ENCODE data around the gene DENND1A.
"Not testable (repeated sequence)": the region's sequence is repeated elsewhere in the genome, so short reads cannot be mapped to it uniquely, and the experiment has no call there.

Gene DENND1A

DNA sequence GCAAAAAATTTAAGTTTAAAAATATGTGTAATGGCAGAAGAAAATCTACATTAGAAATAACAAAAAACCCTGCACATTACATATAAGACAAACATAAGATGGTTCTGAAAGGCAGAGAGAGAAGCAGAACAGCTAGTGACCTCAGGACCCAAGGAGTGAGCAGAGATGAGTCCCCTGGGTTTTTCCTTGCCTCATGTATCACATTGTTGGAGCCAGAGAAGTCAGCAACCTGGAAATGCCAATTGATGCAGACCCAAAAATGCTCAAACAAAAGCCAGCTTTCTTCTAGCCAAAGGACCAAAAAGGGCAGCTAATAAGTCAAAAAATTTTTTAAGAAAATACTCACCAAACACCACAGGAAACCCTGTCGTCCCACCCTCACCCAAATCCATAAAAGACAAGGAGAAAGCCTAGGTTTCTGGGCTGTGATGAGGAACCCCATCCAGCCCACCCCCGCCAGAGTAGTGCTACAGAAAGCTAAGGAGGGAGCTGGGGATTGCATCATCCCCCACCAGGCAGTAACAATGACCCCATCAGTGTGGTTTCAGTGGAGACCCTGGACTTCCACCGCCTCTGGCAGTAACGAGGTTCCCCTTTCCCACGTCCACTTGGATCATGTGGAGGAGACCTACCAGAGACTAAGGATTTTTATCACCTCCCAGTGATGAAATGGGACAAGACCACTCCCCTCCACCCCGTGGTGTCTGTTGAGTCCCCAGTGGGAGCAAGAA lies 17.6 kb downstream of the DENND1A start:
- Histone ChIP-seq H3K4me3 (ENCODE audit: low read depth, low read length) (no peak overlapping the region), H3K27ac (no peak overlapping the region), H3K9me3 (ENCODE audit: control insufficient read depth, low read length) (no peaks in the 10 kb centered on the region), H3K36me3 (ENCODE audit: control insufficient read depth, insufficient read depth, low read length) (no peaks in the 10 kb centered on the region), H3K79me2 (no peaks in the 10 kb centered on the region), H3K4me2 (ENCODE audit: low read length) (no peak overlapping the region), H3K9ac (no peak overlapping the region), H3K4me1 (no peaks in the 10 kb centered on the region), H3K27me3 (ENCODE audit: control insufficient read depth, insufficient read depth, low read length) (no peaks in the 10 kb centered on the region), H2AFZ (no peak overlapping the region)
- TF ChIP-seq, protein P1, sequence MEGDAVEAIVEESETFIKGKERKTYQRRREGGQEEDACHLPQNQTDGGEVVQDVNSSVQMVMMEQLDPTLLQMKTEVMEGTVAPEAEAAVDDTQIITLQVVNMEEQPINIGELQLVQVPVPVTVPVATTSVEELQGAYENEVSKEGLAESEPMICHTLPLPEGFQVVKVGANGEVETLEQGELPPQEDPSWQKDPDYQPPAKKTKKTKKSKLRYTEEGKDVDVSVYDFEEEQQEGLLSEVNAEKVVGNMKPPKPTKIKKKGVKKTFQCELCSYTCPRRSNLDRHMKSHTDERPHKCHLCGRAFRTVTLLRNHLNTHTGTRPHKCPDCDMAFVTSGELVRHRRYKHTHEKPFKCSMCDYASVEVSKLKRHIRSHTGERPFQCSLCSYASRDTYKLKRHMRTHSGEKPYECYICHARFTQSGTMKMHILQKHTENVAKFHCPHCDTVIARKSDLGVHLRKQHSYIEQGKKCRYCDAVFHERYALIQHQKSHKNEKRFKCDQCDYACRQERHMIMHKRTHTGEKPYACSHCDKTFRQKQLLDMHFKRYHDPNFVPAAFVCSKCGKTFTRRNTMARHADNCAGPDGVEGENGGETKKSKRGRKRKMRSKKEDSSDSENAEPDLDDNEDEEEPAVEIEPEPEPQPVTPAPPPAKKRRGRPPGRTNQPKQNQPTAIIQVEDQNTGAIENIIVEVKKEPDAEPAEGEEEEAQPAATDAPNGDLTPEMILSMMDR (IDR thresholded peaks at IDR 0.05): no peak

DNA sequence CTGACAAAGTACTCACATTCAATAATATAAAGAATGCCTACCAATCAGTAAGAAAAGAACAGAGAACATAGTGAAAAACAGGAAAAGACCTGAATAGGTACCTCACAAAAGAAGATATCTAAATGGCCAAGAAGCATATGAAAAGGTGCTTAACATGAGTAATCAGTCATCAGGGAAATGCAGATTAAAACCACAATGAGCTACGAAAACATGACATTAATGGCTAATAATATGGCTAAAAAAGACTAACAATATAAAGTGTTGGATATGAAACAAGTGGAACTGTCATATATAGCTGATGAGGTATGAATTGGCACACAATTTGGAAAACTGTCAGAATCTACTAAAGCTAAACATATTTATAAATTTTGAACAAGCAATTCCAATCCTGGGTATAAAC lies 18.9 kb downstream of the DENND1A start:
- Histone ChIP-seq H2AFZ (no peak overlapping the region), H3K4me1 (no peaks in the 10 kb centered on the region), H3K27me3 (ENCODE audit: control insufficient read depth, insufficient read depth, low read length) (no peaks in the 10 kb centered on the region), H3K36me3 (ENCODE audit: control insufficient read depth, insufficient read depth, low read length) (no peaks in the 10 kb centered on the region), H3K27ac (no peak overlapping the region), H3K79me2 (no peaks in the 10 kb centered on the region), H3K4me3 (ENCODE audit: low read depth, low read length) (no peak overlapping the region), H3K4me2 (ENCODE audit: low read length) (no peak overlapping the region), H3K9ac (no peak overlapping the region), H3K9me3 (ENCODE audit: control insufficient read depth, low read length) (no peaks in the 10 kb centered on the region)
- TF ChIP-seq, protein P1 (IDR thresholded peaks at IDR 0.05): no peak

DNA sequence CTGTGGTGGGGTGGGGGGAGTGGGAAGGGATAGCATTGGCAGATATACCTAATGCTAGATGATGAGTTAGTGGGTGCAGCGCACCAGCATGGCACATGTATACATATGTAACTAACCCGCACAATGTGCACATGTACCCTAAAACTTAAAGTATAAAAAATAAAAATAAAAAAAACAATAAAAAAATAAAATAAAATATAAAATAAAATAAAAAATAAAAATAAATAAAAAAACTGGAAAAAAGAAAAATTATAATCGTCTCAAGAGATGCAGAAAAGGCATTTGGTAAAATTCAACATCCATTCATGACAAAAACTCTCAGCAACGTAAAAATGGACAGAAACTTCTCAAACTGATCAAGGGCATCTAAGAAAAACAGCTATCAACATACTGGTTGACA lies 20.7 kb downstream of the DENND1A start:
- not testable (repeated sequence) for H3K36me3 ChIP-seq (ENCODE audit: control insufficient read depth, insufficient read depth, low read length); H3K4me3 ChIP-seq (ENCODE audit: low read depth, low read length); H3K4me1 ChIP-seq; H3K9me3 ChIP-seq (ENCODE audit: control insufficient read depth, low read length); H3K27me3 ChIP-seq (ENCODE audit: control insufficient read depth, insufficient read depth, low read length); H3K9ac ChIP-seq; H3K4me2 ChIP-seq (ENCODE audit: low read length); H3K27ac ChIP-seq; H3K79me2 ChIP-seq; H2AFZ ChIP-seq

DNA sequence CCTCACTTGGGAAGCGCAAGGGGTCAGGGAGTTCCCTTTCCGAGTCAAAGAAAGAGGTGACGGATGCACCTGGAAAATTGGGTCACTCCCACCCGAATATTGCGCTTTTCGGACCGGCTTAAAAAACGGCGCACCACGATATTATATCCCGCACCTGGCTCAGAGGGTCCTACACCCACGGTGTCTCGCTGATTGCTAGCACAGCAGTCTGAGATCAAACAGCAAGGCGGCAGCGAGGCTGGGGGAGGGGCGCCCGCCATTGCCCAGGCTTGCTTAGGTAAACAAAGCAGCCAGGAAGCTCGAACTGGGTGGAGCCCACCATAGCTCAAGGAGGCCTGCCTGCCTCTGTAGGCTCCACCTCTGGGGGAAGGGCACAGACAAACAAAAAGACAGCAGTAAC lies 26.4 kb downstream of the DENND1A start:
- H3K79me2 ChIP-seq; H3K4me2 ChIP-seq (ENCODE audit: low read length); H3K4me3 ChIP-seq (ENCODE audit: low read depth, low read length); H3K27ac ChIP-seq; H3K9me3 ChIP-seq (ENCODE audit: control insufficient read depth, low read length); H3K27me3 ChIP-seq (ENCODE audit: control insufficient read depth, insufficient read depth, low read length); H3K9ac ChIP-seq; H3K4me1 ChIP-seq; H3K36me3 ChIP-seq (ENCODE audit: control insufficient read depth, insufficient read depth, low read length); H2AFZ ChIP-seq: not testable (repeated sequence)

DNA sequence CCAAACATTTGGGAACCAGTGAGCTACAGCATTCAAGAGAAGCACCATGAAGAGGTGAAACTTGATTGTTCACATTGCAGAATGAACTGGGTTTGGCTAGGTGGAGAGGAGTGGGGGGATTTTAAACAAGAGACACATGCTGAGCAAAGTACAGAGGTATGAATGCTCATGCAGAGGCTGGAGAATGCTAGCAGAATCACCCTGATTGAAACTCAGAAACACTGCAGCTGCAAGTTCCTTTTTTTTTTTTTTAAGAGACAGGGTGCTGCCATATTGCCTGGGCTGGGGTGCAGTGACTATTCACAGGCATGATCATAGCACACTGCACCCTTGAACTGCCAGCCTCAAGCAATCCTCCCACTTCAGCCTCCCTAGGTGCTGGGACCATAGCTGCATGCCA lies 35.1 kb downstream of the DENND1A start:
- H3K27me3 ChIP-seq (ENCODE audit: control insufficient read depth, insufficient read depth, low read length): no peaks in the 10 kb centered on the region
- no peak overlapping the region for H3K27ac ChIP-seq
- no peak overlapping the region for H3K4me2 ChIP-seq (ENCODE audit: low read length)
- TF ChIP-seq, protein P1 (IDR thresholded peaks at IDR 0.05): no peak
- H3K4me3 ChIP-seq (ENCODE audit: low read depth, low read length): no peak overlapping the region
- no peak overlapping the region for H2AFZ ChIP-seq
- H3K79me2 ChIP-seq: no peaks in the 10 kb centered on the region
- H3K4me1 ChIP-seq: no peaks in the 10 kb centered on the region
- H3K9me3 ChIP-seq (ENCODE audit: control insufficient read depth, low read length): no peaks in the 10 kb centered on the region
- no peaks in the 10 kb centered on the region for H3K36me3 ChIP-seq (ENCODE audit: control insufficient read depth, insufficient read depth, low read length)
- no peak overlapping the region for H3K9ac ChIP-seq
